BJ (cell line): ENCODE measurements around the gene MAGI1. TPM values are rescaled to one million over a fixed set of nuclear protein-coding genes. Genes with fewer than 3 reads are reported as not detected.

Experiments
- CTCF ChIA-PET: fragments of 350-600 bp; formaldehyde crosslinking; extraction: SDS; loops from one replicate; lab custom pipeline; 2021; ENCODE audit warnings: antibody characterized with exemption, inconsistent platforms; lab: Yijun Ruan, JAX
- POLR2A ChIA-PET: fragments of 300-600 bp; sonication (Branson Sonifier 250); formaldehyde crosslinking; extraction: SDS; loops from one replicate; lab custom pipeline; 2021; ENCODE audit warnings: antibody characterized with exemption; lab: Charles Lee
- DNase-seq: peaks from one replicate; pipeline ENCODE4 v3.0.0-alpha.2; 2011; ENCODE audit warnings: low read depth
- H3K27me3 ChIP-seq: 2 replicates; pipeline ENCODE4 v1.6.0; 2011; ENCODE audit warnings: low read length; ENCODE audit not compliant: control insufficient read depth, insufficient read depth
- H3K36me3 ChIP-seq: 2 replicates; pipeline ENCODE4 v1.5.1; 2011; ENCODE audit warnings: low read length; ENCODE audit not compliant: control insufficient read depth, insufficient read depth
- H3K4me3 ChIP-seq: 2 replicates; pipeline ENCODE4 v1.5.1; 2011; ENCODE audit warnings: low read depth, mild to moderate bottlenecking, control low read depth, low read length
- CTCF ChIP-seq: IDR thresholded peaks from 2 replicates; pipeline ENCODE4 v1.5.1; 2011; ENCODE audit warnings: low read depth, mild to moderate bottlenecking, control low read depth, inconsistent platforms, low read length, moderate library complexity; ENCODE audit not compliant: insufficient read depth
- polyA plus RNA-seq: library from polyadenylated mRNA; depleted of rRNA; stranded (reverse); fragments of >200 nt; gene quantifications from 2 replicates; pipeline ENCODE4 v1.2.3, GENCODE V29; 2011

Gene MAGI1
- polyA plus RNA-seq, 1 experiment: 14.4 TPM

GRCh38 chr3:65556934-65557577, 481.7 kb downstream of the MAGI1 start:
- Histone ChIP-seq H3K36me3 (no peaks in the 10 kb centered on the region), H3K4me3 (no peak overlapping the region), H3K27me3 (no peaks in the 10 kb centered on the region)
- TF ChIP-seq CTCF: no peak
- CTCF ChIA-PET: no interaction called here
- DNase-seq: no peak
- POLR2A ChIA-PET: no interaction called here

GRCh38 chr3:65552434-65552833, 486.3 kb downstream of the MAGI1 start:
- CTCF ChIA-PET: no interaction called here
- no peaks in the 10 kb centered on the region for H3K27me3 ChIP-seq
- H3K4me3 ChIP-seq: no peak overlapping the region
- no peaks in the 10 kb centered on the region for H3K36me3 ChIP-seq
- no peak for TF ChIP-seq CTCF
- no peak for DNase-seq
- POLR2A ChIA-PET: no interaction called here

- H3K36me3 ChIP-seq: no peaks in the 10 kb centered on the region
- ChIA-PET CTCF (no interaction called here), POLR2A (no interaction called here)
- DNase-seq: no peak
- H3K27me3 ChIP-seq: no peaks in the 10 kb centered on the region
- H3K4me3 ChIP-seq: no peak overlapping the region
- TF ChIP-seq CTCF: no peak
These were observed 486.8 kb downstream of the MAGI1 start for GRCh38 chr3:65551945-65552344.

- Histone ChIP-seq H3K36me3 (no peaks in the 10 kb centered on the region), H3K4me3 (no peak overlapping the region), H3K27me3 (no peaks in the 10 kb centered on the region)
- TF ChIP-seq CTCF: no peak
- no peak for DNase-seq
- CTCF ChIA-PET: interaction anchor here (1.4 kb wide), 1 partner anchor 12 kb away, joined by 4 read pairs; no protein-coding TSS in a partner anchor
- POLR2A ChIA-PET: no interaction called here
These were observed 488.6 kb downstream of the MAGI1 start for GRCh38 chr3:65550137-65550536.

GRCh38 chr3:65549626-65549959, 489.1 kb downstream of the MAGI1 start:
- ChIA-PET POLR2A (no interaction called here), CTCF (interaction anchor here (0.7 to 1.4 kb wide), 2 partner anchors 13 to 169 kb away, joined by 3 to 4 read pairs; no protein-coding TSS in a partner anchor)
- no peak for TF ChIP-seq CTCF
- H3K36me3 ChIP-seq: no peaks in the 10 kb centered on the region
- H3K27me3 ChIP-seq: no peaks in the 10 kb centered on the region
- no peak for DNase-seq
- peak overlapping the region; percentile 58 for H3K4me3 ChIP-seq
